ENCODE data around the gene SDCCAG8. TPM values are rescaled to one million over a fixed set of nuclear protein-coding genes. Genes with fewer than 3 reads are reported as not detected.
A peak's percentile ranks its signal among the peaks of the same experiment; 100 is the strongest.

Gene SDCCAG8
- total and polyA plus RNA-seq, 8 donors = 24.3 to 37.1 (median 30.0) TPM

DNA sequence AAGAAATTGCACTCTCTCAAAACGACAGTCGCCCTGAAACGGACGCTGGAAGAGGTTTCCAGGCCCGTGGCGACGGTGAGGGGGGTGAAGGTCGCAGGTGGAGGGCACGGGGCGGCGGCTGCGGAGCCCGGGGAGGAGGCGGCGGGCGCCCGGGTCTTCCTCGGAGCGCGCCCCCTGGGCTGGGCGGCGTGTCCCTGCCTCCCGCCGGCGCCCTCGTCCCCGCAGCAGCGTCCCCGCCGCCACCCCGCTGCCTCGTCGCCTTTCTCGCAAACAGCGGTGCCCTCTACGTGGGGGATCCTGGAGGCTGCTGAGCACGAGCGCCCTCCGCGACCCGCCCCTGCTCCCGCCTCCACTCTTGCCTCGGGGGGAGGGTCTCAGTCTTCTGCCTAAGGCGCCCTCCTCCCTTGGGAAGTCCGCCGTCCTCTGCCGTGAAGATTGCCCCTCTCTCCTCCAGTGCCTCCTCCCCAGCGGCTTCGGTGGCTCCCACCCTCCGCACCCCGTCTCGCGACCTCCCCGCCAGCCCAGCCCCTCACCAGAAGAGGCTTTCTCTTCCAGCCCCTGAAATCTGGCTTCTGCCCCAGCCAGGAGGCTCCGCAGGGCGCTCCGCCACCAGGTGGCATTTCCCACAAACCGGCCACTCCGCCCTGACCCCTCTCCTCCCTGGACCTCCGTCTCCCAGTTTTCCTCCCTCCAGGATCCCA lies 227.4 kb downstream of the SDCCAG8 start:
- no peaks in the 10 kb centered on the region for H3K9me3 ChIP-seq
- H3K27ac ChIP-seq = no peak overlapping the region
- ATAC-seq (peak in 3 of 4 donors; percentile 49 to 62 (median 57)), DNase-seq (no peak), FAIRE-seq (no peak)
- H3K4me1 ChIP-seq = no peaks in the 10 kb centered on the region
- H3K27me3 ChIP-seq = no peaks in the 10 kb centered on the region
- TF ChIP-seq, protein P1, sequence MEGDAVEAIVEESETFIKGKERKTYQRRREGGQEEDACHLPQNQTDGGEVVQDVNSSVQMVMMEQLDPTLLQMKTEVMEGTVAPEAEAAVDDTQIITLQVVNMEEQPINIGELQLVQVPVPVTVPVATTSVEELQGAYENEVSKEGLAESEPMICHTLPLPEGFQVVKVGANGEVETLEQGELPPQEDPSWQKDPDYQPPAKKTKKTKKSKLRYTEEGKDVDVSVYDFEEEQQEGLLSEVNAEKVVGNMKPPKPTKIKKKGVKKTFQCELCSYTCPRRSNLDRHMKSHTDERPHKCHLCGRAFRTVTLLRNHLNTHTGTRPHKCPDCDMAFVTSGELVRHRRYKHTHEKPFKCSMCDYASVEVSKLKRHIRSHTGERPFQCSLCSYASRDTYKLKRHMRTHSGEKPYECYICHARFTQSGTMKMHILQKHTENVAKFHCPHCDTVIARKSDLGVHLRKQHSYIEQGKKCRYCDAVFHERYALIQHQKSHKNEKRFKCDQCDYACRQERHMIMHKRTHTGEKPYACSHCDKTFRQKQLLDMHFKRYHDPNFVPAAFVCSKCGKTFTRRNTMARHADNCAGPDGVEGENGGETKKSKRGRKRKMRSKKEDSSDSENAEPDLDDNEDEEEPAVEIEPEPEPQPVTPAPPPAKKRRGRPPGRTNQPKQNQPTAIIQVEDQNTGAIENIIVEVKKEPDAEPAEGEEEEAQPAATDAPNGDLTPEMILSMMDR (IDR thresholded peaks at IDR 0.05) = no peak
- H3K36me3 ChIP-seq = no peaks in the 10 kb centered on the region
- intact Hi-C loops (cut with DNase I) = no loop called here
- 58 to 64% methylated on average over 50 to 60 of the region's 60 CpGs for WGBS, 2 donors
- peak overlapping the region in 3 of 4 donors; percentile 15 to 31 (median 26) for H3K4me3 ChIP-seq

DNA sequence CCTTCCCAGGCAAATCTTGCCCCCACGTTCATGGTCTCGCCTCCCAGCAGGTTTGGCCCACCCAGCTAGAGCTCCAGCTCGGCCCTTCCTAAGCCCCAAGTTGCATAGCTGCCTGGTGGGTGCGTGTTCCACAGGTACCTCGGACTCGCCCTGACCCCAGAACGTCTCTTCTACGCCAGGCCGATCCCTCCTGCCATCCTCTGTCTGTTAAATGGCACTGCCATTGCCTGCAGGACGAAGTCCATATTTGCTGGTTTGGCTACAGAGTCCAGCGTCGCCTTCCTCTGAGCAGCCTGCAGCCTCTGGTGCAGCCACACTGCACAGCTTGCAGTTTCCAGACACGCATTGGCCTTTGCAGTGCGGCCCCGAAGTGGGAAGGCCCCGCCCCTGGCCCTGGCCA lies 228.1 kb downstream of the SDCCAG8 start:
- FAIRE-seq = no peak
- Histone ChIP-seq H3K27ac (no peak overlapping the region), H3K36me3 (no peaks in the 10 kb centered on the region), H3K9me3 (no peaks in the 10 kb centered on the region), H3K4me1 (no peaks in the 10 kb centered on the region), H3K4me3 (no peak overlapping the region), H3K27me3 (no peaks in the 10 kb centered on the region)
- TF ChIP-seq, protein P1 (IDR thresholded peaks at IDR 0.05) = no peak
- ATAC-seq = no peak
- intact Hi-C loops (cut with DNase I) = no loop called here
- no peak for DNase-seq
- 95 to 96% methylated on average over 16 of the region's 16 CpGs for WGBS, 2 donors

DNA sequence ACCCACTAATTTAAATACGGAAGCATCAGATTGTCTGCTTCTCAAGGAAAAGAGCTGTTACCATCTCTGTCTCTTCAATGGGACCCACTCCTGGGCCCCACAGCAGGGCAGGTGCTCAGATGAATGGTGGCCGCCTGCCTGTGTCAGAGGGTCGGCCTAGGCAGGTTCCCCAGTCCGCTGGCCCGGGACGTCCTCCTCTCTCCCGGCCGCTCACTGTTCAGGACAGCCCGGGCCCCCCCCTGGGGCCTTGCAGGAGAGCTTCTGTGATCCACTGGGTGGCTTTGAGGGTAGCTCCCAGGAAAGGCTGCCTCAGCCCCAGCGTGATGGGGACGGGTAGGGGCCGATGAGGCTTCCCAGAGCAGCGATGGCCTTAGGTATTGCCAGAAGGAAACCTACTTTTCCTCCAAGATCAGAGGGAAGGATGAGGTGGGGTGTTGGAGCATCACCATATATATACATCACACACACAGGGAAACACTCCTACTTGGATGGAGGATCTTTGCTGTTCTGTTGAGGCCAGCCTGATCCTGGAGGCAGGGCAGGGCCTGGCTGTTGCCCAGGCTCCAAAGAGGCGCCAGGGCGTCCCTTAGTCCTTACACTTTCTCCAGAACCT lies 231.3 kb downstream of the SDCCAG8 start:
- WGBS, 2 donors = 95 to 97% methylated on average over 15 of the region's 15 CpGs
- Histone ChIP-seq H3K27me3 (no peaks in the 10 kb centered on the region), H3K9me3 (no peaks in the 10 kb centered on the region), H3K4me1 (no peaks in the 10 kb centered on the region), H3K36me3 (peaks cover 0 to 8% (median 0%) of the 10 kb centered on the region in 3 donors), H3K27ac (no peak overlapping the region), H3K4me3 (no peak overlapping the region)
- intact Hi-C loops (cut with DNase I) = no loop called here
- TF ChIP-seq, protein P1 (IDR thresholded peaks at IDR 0.05) = no peak
- ATAC-seq = no peak
- no peak for DNase-seq
- no peak for FAIRE-seq

DNA sequence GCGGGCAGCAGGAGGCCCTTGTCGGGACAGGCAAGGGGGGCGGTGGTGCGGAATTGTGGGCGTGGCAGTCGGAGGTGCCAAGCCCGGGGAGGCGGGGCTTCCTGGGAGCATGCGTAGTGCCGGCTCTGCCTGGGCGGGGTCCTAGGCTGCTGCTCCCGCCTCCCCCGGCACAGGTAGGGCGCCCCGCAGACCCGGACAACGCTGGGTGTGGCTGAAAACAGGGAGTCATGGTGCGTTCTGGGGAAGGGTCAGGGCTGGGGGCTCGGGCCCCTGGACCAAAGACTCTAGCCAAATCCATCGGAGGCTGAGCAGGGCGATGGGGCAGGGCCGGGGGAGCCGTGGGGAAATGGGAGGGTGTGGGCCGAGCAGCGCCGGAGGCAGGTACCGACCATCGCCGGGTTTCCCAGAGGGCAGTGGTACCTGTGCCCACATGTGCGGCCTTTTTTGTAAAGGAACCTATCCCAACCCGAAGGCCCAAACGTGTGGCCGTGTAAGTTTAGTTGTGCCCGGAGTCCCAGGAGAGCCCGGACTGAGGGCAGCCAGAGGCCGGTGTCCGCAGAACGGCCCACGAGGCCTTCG lies 231.9 kb downstream of the SDCCAG8 start:
- ATAC-seq (no peak), DNase-seq (no peak), FAIRE-seq (no peak)
- intact Hi-C loops (cut with DNase I) = no loop called here
- Histone ChIP-seq H3K9me3 (no peaks in the 10 kb centered on the region), H3K36me3 (peaks cover 0 to 8% (median 0%) of the 10 kb centered on the region in 3 donors), H3K27ac (no peak overlapping the region), H3K27me3 (no peaks in the 10 kb centered on the region), H3K4me1 (no peaks in the 10 kb centered on the region), H3K4me3 (no peak overlapping the region)
- WGBS, 2 donors = 87 to 91% methylated on average over 38 to 40 of the region's 40 CpGs
- TF ChIP-seq, protein P1 (IDR thresholded peaks at IDR 0.05) = no peak
